Thoracic aorta (tissue), 2 donors: ENCODE results near the gene PLCXD3. TPM values are rescaled to one million over a fixed set of nuclear protein-coding genes. Genes with fewer than 3 reads are reported as not detected.

Experiments used
- ATAC-seq: fragments of 150-250 bp; one replicate; pipeline ENCODE4 v1.8.0; 2017; ENCODE audit warnings: low read depth; ENCODE audit not compliant: insufficient number of reproducible peaks, low FRiP score
- DNase-seq: peaks from one replicate; pipeline ENCODE4 v3.0.0-alpha.2; 2020; ENCODE audit warnings: low spot score
- H3K27ac ChIP-seq, 2 donors: fragments of 200-600 bp; sonication (generic); 1 replicate in 1 of 2; 2 replicates in 1 of 2; pipeline ENCODE4 v1.5.1; 2016; ENCODE audit warnings: mild to moderate bottlenecking in 2 of 2, moderate library complexity in 2 of 2
- H3K27me3 ChIP-seq: fragments of 200-600 bp; sonication (generic); replicated peaks from 2 replicates; pipeline ENCODE4 v1.6.0; 2016; ENCODE audit warnings: mild to moderate bottlenecking; ENCODE audit not compliant: insufficient read depth
- H3K36me3 ChIP-seq: fragments of 200-600 bp; sonication (generic); one replicate; pipeline ENCODE4 v1.5.1; 2016
- H3K4me1 ChIP-seq, 2 donors: fragments of 200-600 bp; sonication (generic); 1 replicate in 1 of 2; 2 replicates in 1 of 2; pipeline versions ENCODE4 v1.5.1 to v1.6.0; 2016; ENCODE audit warnings: low read depth in 2 of 2, mild to moderate bottlenecking in 1 of 2; ENCODE audit not compliant: control insufficient read depth in 1 of 2
- H3K4me3 ChIP-seq: fragments of 200-600 bp; sonication (generic); 2 replicates; pipeline ENCODE4 v1.5.1; 2016; ENCODE audit warnings: mild to moderate bottlenecking
- H3K9me3 ChIP-seq: fragments of 200-600 bp; sonication (generic); 2 replicates; pipeline ENCODE4 v1.5.1; 2016
- total RNA-seq, 2 donors: library from RNA; depleted of rRNA; stranded (reverse); fragments of >200 nt; gene quantifications; one replicate each; pipeline versions ENCODE4 v1.1.0 to v1.2.3, GENCODE V29; 2016
- TF ChIP-seq, protein P1 (sequence below): fragments of 200-600 bp; sonication (generic); IDR thresholded peaks from one replicate; pipeline ENCODE4 v1.5.1; 2019; ENCODE audit warnings: antibody characterized with exemption

PLCXD3 gene
- total RNA-seq, 2 donors from 2014 or later: 4.3 to 5.9 TPM

GRCh38 chr5:41425736-41426135 is 84.7 kb downstream of the PLCXD3 start:
- no peaks in the 10 kb centered on the region for H3K4me1 ChIP-seq
- H3K36me3 ChIP-seq: no peaks in the 10 kb centered on the region
- TF ChIP-seq, protein P1, sequence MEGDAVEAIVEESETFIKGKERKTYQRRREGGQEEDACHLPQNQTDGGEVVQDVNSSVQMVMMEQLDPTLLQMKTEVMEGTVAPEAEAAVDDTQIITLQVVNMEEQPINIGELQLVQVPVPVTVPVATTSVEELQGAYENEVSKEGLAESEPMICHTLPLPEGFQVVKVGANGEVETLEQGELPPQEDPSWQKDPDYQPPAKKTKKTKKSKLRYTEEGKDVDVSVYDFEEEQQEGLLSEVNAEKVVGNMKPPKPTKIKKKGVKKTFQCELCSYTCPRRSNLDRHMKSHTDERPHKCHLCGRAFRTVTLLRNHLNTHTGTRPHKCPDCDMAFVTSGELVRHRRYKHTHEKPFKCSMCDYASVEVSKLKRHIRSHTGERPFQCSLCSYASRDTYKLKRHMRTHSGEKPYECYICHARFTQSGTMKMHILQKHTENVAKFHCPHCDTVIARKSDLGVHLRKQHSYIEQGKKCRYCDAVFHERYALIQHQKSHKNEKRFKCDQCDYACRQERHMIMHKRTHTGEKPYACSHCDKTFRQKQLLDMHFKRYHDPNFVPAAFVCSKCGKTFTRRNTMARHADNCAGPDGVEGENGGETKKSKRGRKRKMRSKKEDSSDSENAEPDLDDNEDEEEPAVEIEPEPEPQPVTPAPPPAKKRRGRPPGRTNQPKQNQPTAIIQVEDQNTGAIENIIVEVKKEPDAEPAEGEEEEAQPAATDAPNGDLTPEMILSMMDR: no peak
- ATAC-seq (no peak), DNase-seq (no peak)
- H3K9me3 ChIP-seq: no peaks in the 10 kb centered on the region
- no peaks in the 10 kb centered on the region for H3K27me3 ChIP-seq
- no peak overlapping the region for H3K4me3 ChIP-seq
- no peak overlapping the region for H3K27ac ChIP-seq

- H3K36me3 ChIP-seq: no peaks in the 10 kb centered on the region
- H3K27ac ChIP-seq: no peak overlapping the region
- DNase-seq (no peak), ATAC-seq (no peak)
- TF ChIP-seq, protein P1: no peak
- H3K4me1 ChIP-seq: peaks cover 0 to 4% of the 10 kb centered on the region in 2 donors
- no peak overlapping the region for H3K4me3 ChIP-seq
- no peaks in the 10 kb centered on the region for H3K9me3 ChIP-seq
- H3K27me3 ChIP-seq: no peaks in the 10 kb centered on the region
Observed at GRCh38 chr5:41420492-41421067, 89.8 kb downstream of the PLCXD3 start.

GRCh38 chr5:41418220-41419031 is 92.0 kb downstream of the PLCXD3 start:
- DNase-seq (no peak), ATAC-seq (no peak)
- TF ChIP-seq, protein P1: no peak
- H3K36me3 ChIP-seq: no peaks in the 10 kb centered on the region
- H3K4me1 ChIP-seq: peaks cover 0 to 4% of the 10 kb centered on the region in 2 donors
- H3K27me3 ChIP-seq: no peaks in the 10 kb centered on the region
- no peak overlapping the region for H3K27ac ChIP-seq
- H3K4me3 ChIP-seq: no peak overlapping the region
- no peaks in the 10 kb centered on the region for H3K9me3 ChIP-seq

GRCh38 chr5:41416336-41416735 is 94.1 kb downstream of the PLCXD3 start:
- ATAC-seq: no peak
- TF ChIP-seq, protein P1: no peak
- H3K4me1 ChIP-seq: peaks cover 0 to 4% of the 10 kb centered on the region in 2 donors

DNA sequence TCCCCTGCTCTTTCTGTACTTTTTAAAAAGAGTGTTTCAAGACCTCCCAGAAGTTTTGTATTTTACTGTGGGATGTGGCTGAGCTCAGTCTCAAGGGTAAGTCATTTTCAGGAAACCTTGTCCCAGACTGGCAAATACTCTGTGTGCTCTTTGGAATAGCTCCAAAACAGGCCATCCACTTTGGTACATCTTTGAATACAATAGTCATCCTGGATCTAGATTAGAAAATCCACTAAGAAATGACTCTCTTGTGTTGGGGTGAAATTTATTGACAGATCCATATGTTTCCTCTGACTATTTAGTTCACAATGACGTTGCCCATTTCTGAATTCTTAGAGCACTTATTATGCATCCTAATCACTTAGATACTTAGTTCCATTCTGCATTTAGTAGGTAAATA is 95.2 kb downstream of the PLCXD3 start:
- no peak overlapping the region for H3K27ac ChIP-seq
- no peaks in the 10 kb centered on the region for H3K36me3 ChIP-seq
- no peaks in the 10 kb centered on the region for H3K9me3 ChIP-seq
- no peak overlapping the region for H3K4me3 ChIP-seq
- ATAC-seq (no peak), DNase-seq (no peak)
- no peaks in the 10 kb centered on the region for H3K27me3 ChIP-seq
- TF ChIP-seq, protein P1: no peak
- H3K4me1 ChIP-seq: peaks cover 0 to 4% of the 10 kb centered on the region in 2 donors

More at GRCh38 chr5:41416336-41416735, 94.1 kb downstream of the PLCXD3 start:
- no peaks in the 10 kb centered on the region for H3K36me3 ChIP-seq
- no peak for DNase-seq
- no peaks in the 10 kb centered on the region for H3K9me3 ChIP-seq
- no peak overlapping the region for H3K27ac ChIP-seq
- no peaks in the 10 kb centered on the region for H3K27me3 ChIP-seq
- no peak overlapping the region for H3K4me3 ChIP-seq
